HG02610 (cell line): ENCODE results near the gene GPHN.

Experiments
- ATAC-seq: cut with Tn5 transposase; IDR thresholded peaks from one replicate; pipeline ENCODE4 v1.9.1; 2021; ENCODE audit warnings: mild to moderate bottlenecking, moderate library complexity; ENCODE audit not compliant: unreplicated experiment

Gene GPHN

GRCh38 chr14:66916421-66916820 lies 408.5 kb downstream of the GPHN start:
- ATAC-seq: no peak

DNA sequence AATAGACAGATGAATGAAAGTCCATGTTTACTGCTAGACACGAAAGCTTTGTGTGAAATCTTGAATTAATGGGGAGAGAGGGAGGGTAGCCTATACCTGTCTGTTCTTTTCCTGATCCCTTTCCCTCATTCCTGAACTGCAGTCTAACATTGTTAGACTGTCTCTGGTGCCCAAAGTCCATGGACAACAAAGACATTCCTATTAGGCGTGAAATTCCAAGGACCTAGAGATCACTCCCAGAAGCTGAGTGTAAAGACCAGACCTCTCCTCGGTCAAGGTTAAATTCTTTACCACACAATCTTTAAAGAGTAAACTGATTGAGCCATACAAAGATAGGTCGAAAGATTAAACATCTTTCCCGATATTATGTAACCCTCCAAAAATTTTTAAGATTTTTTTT lies 410.6 kb downstream of the GPHN start:
- no peak for ATAC-seq

DNA sequence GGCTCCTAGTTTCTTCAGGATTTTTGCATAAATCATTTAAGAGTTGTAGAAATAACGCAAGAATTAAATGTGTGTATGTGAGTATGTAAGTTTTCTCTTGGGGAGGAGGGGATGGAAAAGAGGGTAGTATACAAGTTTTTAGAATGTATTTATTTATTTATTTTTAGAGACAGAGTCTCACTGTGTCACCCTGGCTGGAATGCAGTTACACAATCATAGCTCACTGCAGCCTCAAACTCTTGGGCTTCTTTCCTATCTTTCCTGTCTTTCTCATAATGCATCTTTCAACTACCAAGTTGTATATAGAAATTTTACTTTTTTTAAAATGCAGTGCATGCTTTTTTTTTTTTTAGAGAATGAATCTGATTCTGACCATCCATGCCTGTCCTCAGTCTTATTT lies 412.2 kb downstream of the GPHN start:
- no peak for ATAC-seq

GRCh38 chr14:66923251-66923650 lies 415.3 kb downstream of the GPHN start:
- no peak for ATAC-seq

DNA sequence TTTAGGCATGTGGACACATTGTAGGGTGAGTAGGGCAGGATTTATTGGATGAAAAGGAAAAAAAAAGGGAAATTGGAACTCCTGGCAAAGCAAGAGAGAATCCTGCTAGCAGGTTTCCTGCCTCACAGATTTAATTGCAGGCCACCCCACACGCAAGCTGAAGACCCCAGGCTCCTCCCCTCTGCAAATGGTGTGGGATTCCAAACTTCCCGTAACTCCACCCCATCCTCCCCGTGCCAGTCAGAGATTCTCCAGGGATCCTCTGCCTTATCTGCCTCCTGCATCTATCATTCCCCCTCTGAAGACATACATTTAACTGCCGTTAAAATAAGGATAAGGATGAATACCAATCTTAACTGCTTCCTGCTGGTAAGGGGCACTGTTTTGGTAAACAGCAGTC lies 431.5 kb downstream of the GPHN start:
- ATAC-seq: no peak

GRCh38 chr14:66944872-66945271 lies 436.9 kb downstream of the GPHN start:
- no peak for ATAC-seq

- no peak for ATAC-seq
Observed at GRCh38 chr14:66955159-66955558, 447.2 kb downstream of the GPHN start.

DNA sequence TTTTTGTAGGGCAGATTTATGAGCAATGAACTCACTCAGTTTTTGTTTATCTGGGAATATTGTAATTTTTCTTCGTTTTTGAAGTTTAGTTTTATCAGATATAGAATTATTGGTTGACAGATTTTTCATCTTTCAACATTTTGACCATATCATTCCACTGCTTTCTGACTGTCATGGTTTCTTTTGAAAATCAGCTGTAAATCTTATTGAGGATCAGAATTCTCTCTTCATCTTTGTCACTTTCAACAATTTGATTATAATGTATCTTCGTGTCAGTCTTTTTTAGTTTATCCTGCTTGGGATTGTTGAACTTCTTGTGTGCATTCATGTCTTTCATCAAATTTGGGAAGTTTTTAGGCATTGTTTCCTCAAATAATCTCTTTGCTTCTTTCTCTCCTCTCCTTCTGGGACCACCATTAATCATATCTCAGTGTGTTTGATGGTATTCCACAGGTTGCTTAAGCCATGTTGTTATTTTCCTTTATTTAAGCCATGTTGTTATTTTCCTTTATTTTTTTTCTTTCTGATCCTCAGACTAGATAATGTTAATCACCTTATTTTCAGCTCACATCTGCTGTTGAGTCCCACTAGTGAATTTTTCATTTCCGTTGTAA lies 451.6 kb downstream of the GPHN start:
- no peak for ATAC-seq

DNA sequence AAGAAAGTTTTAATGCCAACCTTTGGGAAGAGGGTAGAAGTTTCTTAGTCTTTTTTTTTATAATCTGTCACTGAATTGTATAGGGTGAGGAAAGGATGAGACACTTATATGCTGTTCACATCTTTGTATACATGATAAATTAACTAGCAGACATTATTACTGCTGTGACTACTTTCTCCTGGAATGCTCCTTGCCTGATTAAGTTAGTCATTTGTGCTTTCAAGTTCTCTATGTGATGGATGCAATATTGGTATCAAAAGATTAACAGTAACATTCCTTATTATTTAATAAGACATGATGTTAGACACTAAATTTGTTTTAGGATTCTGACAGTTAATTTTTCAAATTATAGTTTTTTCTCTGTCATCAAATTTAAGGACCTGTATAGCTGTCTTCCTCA lies 457.9 kb downstream of the GPHN start:
- no peak for ATAC-seq

GRCh38 chr14:66972469-66972868 lies 464.5 kb downstream of the GPHN start:
- no peak for ATAC-seq

- ATAC-seq: no peak
Observed at GRCh38 chr14:66974397-66975025, 466.6 kb downstream of the GPHN start.

- ATAC-seq: no peak
Observed at GRCh38 chr14:66975251-66975650, 467.3 kb downstream of the GPHN start.

DNA sequence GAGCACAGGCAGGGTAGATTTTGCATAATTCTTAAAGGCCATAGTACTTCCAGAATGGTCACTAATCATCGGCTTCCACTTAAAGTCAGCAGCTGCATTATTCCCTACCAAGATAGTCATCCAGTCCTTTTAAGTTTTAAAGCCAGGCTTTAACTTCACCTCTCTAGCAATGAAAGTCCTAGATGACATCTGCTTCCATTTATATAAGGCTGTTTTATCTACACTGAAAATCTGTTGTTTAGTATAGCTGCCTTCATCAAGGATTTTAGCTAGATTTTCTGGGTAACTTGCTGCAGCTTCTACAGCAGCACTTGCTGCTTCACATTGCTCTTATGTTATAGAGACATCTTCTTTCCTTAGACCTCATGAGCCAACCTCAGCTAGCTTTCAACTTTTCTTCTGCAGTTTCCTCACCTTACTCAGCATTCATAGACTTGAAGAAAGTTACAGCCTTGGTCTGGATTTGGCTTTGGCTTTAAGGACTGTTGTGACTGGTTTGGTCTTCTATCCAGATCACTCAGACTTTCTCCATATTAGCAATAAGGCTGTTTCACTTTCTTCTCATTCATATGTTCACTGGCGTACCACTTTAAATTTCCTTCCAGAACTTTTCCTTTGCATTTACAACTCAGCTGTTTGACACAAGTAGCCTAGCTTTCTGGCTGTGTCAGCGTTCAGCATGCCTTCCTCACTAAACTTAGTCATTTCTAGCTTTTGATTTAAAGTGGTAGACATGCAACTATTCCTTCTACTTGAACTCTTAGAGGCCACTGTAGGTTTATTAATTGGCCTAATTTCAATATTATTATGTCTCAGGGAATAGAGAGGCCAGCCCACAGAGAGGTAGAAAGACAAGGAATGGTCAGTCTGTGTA lies 471.4 kb downstream of the GPHN start:
- peak; percentile 87 for ATAC-seq

GRCh38 chr14:66982247-66982646 lies 474.3 kb downstream of the GPHN start:
- no peak for ATAC-seq

DNA sequence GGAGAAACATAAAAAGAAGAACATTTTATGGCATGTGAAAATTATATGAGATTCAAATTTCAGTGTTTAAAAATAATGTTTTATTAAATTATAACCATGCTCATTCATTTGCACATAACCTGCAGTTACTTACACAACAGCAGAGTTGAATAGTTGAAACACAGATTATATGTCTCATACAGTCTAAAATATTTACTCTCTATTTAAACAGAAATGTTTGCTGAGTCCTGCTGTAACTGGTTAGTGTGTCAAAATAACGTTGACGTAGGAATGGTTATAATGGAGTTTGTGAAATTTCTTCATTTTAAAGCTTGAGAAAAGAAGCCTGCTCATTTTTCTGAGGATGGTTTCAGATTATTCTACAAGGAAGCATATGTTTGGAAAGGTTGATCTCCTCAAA lies 484.8 kb downstream of the GPHN start:
- no peak for ATAC-seq

GRCh38 chr14:66993512-66993911 lies 485.6 kb downstream of the GPHN start:
- ATAC-seq: no peak

GRCh38 chr14:66998013-66998412 lies 490.1 kb downstream of the GPHN start:
- ATAC-seq: peak; percentile 88

DNA sequence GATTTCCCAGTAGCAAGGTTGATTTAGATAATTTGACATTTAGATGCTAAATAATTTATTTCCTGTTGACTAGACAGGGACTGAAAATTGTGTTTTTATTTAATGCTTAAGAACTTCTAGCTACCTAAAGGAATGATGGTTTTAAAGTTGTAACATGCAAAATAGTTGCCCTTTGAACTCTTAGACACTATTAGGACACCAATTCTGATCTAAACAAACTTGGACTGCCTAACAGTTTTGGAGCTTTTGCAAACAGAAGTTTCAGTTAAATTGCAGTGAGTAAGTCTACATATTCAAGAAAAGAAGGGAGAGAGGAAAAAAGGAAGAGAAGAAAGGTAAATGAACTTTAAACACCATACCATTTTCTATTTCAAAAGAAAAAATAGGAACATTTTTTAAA lies 492.0 kb downstream of the GPHN start:
- ATAC-seq: no peak

- ATAC-seq: no peak
Observed at GRCh38 chr14:67002994-67003753, 495.2 kb downstream of the GPHN start.

DNA sequence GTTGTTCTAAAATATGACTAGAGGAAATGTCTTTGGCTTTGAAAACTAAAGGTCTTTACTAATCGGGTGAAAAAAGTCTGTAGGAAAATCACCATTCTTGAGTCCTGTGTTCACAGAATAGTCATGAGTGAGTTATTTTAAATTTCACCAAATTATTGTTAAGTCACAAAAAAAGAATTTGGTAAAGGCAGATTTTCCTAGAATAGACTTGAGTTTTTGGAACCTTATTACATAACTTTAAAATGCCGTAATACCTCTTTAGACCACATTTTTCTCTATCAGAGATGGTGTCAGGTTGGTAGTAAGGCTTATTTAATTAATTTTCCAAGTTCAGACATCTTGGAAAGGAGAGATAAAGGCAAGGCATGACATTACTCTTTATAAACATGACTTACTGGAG lies 496.6 kb downstream of the GPHN start:
- no peak for ATAC-seq

DNA sequence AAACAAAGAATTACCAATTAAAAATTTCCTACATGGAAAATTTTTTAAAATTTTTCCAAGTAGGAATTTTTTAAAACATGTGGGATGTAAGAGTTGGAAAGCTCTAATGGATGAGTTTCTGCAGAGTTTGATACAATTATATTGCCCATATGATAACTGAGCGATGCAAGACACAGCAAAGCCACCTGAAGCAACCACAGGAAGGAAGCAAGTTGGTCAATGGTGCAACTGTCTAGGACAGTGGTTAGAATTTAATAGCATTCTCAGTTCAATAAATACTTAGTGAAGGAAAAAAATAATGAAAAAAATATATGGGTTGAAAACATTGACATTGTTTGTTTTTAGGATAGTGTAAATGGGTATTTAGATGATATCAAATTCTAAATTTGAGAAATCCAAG lies 502.7 kb downstream of the GPHN start:
- no peak for ATAC-seq
